Measurements from ENCODE around the gene MACROD1. TPM values are rescaled to one million over a fixed set of nuclear protein-coding genes. Genes with fewer than 3 reads are reported as not detected.

MACROD1 gene
- total and polyA plus RNA-seq, 4 experiments from 2014 or later, result 5.0 to 8.7 (median 7.3) TPM

DNA sequence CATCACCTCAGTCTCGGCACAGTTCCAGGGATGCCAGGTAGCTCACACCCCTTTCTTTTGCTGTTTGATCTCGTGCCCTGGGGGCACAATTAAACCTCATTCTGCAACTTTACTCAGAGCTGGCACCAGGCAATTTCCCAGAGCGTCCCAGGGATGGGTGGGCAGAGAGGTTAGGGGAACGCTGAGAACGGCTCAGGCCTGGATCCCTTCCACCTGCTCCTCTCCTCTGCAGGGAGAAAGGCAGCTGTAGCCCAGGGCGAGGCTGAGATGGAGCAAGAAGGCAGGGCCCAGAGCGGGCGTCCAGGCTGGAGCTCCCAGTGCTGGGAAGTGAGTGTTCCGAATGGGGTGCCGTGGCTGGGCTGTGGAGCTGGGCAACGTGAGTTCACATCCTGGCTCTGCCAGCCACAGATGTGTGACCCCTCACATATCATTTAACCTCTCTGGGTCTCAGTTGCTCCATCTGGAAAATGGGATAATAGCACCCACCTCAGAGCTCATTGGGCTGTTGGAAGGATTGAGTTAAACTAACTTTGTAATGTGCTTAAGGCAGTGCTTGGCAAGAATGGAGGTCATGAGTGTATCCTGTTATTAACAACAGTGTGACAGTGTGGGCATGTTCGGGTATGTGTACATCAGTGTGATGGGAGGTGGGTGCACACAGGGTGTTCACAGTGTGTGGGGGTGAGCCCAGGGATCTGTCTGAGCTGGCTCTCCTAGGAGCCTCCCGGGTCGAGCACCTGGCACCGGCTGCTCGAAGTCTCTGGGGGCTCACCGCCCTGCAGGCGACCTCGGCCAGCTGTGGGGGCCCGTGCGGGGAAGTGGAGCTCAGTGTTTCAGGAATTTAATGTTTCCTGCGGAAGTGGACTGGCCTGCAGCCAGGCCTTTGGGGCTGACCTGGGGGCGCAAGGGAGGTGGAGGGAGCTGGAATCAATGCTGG lies 164.2 kb downstream of the MACROD1 start:
- DNase-seq, result no peak
- Histone ChIP-seq H3K9me3 (ENCODE audit: control insufficient read depth in 1 of 2, low read length in 2 of 2) (no peaks in the 10 kb centered on the region), H3K4me3 (ENCODE audit: low read length in 2 of 2) (no peak overlapping the region), H3K4me1 (ENCODE audit: insufficient read depth, low read length) (peaks cover 8% of the 10 kb centered on the region), H3K27me3 (ENCODE audit: insufficient read depth, low read length) (no peaks in the 10 kb centered on the region), H3K27ac (ENCODE audit: low read depth, low read length) (no peak overlapping the region), H3K36me3 (ENCODE audit: insufficient read depth, low read length) (peaks cover 12% of the 10 kb centered on the region)
- Mint-ChIP-seq H3K4me3 (peak overlapping the region in 6 of 8 donors; percentile 25 to 75 (median 54)), H3K27me3 (peaks cover 6% of the 10 kb centered on the region in 2 donors), H3K4me1 (peaks cover 0 to 8% (median 4%) of the 10 kb centered on the region in 4 donors), H3K9me3 (peaks cover 0 to 5% (median 0%) of the 10 kb centered on the region in 8 donors), H3K36me3 (peaks cover 3 to 16% of the 10 kb centered on the region in 2 donors), H3K27ac (peak overlapping the region in 2 of 7 donors; percentile 4 to 36)
- CTCF ChIA-PET (ENCODE audit: partially characterized antibody), result interaction anchor here (0.8 to 4.6 kb wide), 15 partner anchors 11 to 1117 kb away, joined by 3 to 114 read pairs (median 4); partner anchors contain the start of genes CCDC88B and MARK2
- POLR2A ChIA-PET (ENCODE audit: partially characterized antibody), result interaction anchor here (0.8 to 2.4 kb wide), 3 partner anchors 14 to 150 kb away, joined by 3 to 10 read pairs (median 9); no protein-coding TSS in a partner anchor
- intact Hi-C loops (cut with micrococcal nuclease), result loop anchor here (10.0 kb wide), 1 partner anchor 303 kb away; the partner anchor contains the start of genes CATSPERZ and ESRRA

DNA sequence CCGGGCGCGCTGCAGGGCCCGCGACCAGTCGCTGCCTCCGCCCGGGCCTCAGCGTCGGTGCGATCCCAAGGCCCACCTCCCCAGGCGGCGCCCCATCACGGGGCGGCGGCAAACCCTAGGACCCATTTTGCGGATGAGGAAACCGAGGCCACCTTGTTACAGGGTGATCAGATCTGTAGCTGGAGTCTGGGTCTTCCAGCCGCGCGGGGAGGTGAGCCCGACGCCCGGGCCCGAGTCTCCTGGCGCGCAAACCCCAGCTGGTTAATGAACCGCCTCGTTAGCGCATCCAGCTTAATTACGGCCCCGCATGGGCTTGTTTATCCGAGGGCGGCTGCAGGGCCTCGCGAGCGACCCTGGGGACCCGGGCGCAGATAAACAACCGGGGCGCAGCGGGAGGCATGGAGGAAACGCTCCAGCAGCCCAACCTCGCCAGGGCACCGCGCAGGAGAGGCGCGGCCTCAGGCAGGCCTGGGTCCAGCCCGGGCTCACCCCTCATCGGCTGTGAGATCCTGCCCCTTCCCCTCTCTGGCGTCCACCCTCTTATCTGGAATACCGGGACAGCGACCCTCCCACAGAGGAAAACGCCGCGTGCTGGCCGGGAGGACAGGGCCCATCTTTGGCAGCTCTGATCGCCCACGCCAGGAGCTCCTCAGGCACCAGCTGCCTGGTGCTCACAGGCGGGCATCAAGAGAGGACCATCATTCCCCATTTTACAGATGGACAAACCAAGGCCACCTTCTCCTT lies 165.0 kb downstream of the MACROD1 start:
- Mint-ChIP-seq H3K4me1 (peaks cover 0 to 5% (median 3%) of the 10 kb centered on the region in 4 donors), H3K4me3 (peak overlapping the region in 6 of 8 donors; percentile 32 to 75 (median 56)), H3K9me3 (peaks cover 0 to 5% (median 0%) of the 10 kb centered on the region in 8 donors), H3K36me3 (peaks cover 3 to 21% of the 10 kb centered on the region in 2 donors), H3K27ac (no peak overlapping the region), H3K27me3 (peaks cover 0 to under 1% of the 10 kb centered on the region in 2 donors)
- Histone ChIP-seq H3K4me3 (ENCODE audit: low read length in 2 of 2) (peak overlapping the region in 1 of 2 donors; percentile 28), H3K4me1 (ENCODE audit: insufficient read depth, low read length) (peaks cover 8% of the 10 kb centered on the region), H3K9me3 (ENCODE audit: control insufficient read depth in 1 of 2, low read length in 2 of 2) (no peaks in the 10 kb centered on the region), H3K27me3 (ENCODE audit: insufficient read depth, low read length) (no peaks in the 10 kb centered on the region), H3K36me3 (ENCODE audit: insufficient read depth, low read length) (peaks cover 18% of the 10 kb centered on the region), H3K27ac (ENCODE audit: low read depth, low read length) (no peak overlapping the region)
- intact Hi-C loops (cut with micrococcal nuclease), result loop anchor here (1.0 to 10.0 kb wide), 3 partner anchors 147 to 304 kb away; partner anchors contain the start of genes CATSPERZ and ESRRA
- ChIA-PET CTCF (ENCODE audit: partially characterized antibody) (interaction anchor here (0.7 to 4.6 kb wide), 22 partner anchors 10 to 1116 kb away, joined by 3 to 114 read pairs (median 4); partner anchors contain the start of genes CCDC88B, MARK2, PRDX5 and TRMT112), POLR2A (ENCODE audit: partially characterized antibody) (interaction anchor here (0.6 to 2.4 kb wide), 11 partner anchors 13 to 304 kb away, joined by 3 to 10 read pairs (median 3); partner anchors contain the start of genes COX8A, FERMT3, OTUB1 and STIP1)
- DNase-seq, result no peak

DNA sequence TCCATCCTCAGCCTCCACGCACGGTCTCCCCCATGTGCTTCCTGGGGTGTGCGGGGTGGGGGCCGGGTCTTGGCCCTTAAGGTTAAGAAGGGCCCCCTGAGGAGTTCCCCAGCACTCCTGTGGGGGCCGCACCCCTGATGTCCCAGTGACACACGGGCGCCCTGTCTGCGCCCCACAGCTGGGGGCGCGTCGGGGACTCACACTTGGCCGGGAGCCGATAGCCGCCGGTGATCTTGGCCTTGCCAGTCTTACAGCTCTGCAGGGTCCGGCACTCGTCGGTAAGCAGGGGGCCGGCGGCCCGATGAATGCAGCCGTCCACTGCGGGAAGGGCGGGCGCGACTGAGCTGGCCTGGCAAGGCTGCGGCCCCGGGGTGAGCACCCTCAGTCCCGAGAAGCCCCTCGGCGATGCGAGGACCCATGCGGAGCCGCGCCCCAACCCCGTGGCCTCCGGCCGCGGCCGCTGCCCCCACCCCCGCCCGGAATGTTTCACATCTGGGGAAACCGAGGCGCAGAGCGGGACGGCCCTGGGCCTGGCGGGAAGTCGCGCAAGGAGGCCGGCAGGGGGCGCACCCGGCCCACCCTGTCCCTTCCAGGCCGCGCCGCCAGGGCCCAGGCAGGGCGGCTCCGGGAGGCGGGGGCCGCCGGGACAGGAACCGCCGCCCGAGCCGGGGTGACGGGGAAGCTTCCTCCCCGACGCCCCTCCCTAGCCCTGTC lies 165.7 kb downstream of the MACROD1 start:
- H3K4me3 Mint-ChIP-seq, result peak overlapping the region in 6 of 8 donors; percentile 21 to 76 (median 50)
- no peak overlapping the region for H3K27ac Mint-ChIP-seq
- Histone ChIP-seq H3K4me1 (ENCODE audit: insufficient read depth, low read length) (peaks cover 8% of the 10 kb centered on the region), H3K36me3 (ENCODE audit: insufficient read depth, low read length) (peaks cover 18% of the 10 kb centered on the region), H3K27ac (ENCODE audit: low read depth, low read length) (no peak overlapping the region), H3K9me3 (ENCODE audit: control insufficient read depth in 1 of 2, low read length in 2 of 2) (no peaks in the 10 kb centered on the region), H3K4me3 (ENCODE audit: low read length in 2 of 2) (peak overlapping the region in 1 of 2 donors; percentile 28), H3K27me3 (ENCODE audit: insufficient read depth, low read length) (no peaks in the 10 kb centered on the region)
- peak; percentile 66 to 79 (median 76) for DNase-seq
- H3K27me3 Mint-ChIP-seq, result no peaks in the 10 kb centered on the region
- ChIA-PET POLR2A (ENCODE audit: partially characterized antibody) (interaction anchor here (0.6 to 2.4 kb wide), 16 partner anchors 10 to 304 kb away, joined by 3 to 10 read pairs (median 3); partner anchors contain the start of genes COX8A, FERMT3, OTUB1 and STIP1), CTCF (ENCODE audit: partially characterized antibody) (interaction anchor here (0.7 to 4.6 kb wide), 24 partner anchors 9 to 1116 kb away, joined by 3 to 114 read pairs (median 4); partner anchors contain the start of genes MARK2, OTUB1, PRDX5 and TRMT112)
- peaks cover 3 to 29% of the 10 kb centered on the region in 2 donors for H3K36me3 Mint-ChIP-seq
- H3K9me3 Mint-ChIP-seq, result peaks cover 0 to 5% (median 0%) of the 10 kb centered on the region in 8 donors
- peaks cover 0 to 5% (median 3%) of the 10 kb centered on the region in 4 donors for H3K4me1 Mint-ChIP-seq
- intact Hi-C loops (cut with micrococcal nuclease), result loop anchor here (1.0 to 10.0 kb wide), 3 partner anchors 148 to 305 kb away; partner anchors contain the start of genes CATSPERZ and ESRRA

DNA sequence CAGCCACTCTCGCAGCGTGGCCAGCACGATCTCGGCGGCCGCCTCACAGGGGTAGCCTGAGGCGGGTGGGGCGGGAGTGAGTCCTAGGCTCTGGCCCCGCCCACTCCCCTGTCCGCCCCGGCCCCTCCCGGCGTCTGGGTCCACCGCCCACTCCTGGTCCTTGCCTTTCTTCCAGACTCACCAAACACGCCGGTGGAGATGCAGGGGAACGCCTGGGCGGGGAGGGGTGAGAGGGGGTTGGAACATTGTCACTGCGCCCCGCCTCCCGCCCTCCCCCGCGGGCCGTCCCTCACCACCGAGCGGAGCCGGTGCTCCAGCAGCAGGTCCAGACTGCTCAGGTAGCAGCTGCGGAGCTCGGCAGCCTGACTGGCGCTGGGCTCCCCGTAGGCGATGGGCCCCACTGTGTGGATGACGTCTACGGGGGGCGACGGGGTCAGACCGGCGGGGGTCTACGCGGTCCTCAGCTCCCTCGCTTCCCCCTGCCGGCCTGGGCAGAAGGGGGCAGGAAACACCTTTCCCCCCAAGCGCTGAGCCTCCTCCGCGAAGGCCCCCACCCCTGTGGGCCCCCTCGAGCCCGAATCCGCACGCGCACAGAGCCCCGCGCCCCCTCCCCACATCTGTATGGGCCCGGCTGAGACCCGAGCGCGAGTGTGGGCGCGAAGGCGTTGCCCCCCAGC lies 166.4 kb downstream of the MACROD1 start:
- Mint-ChIP-seq H3K9me3 (peaks cover 0 to 5% (median 0%) of the 10 kb centered on the region in 8 donors), H3K4me1 (peaks cover 0 to 5% (median 3%) of the 10 kb centered on the region in 4 donors), H3K27me3 (no peaks in the 10 kb centered on the region), H3K27ac (no peak overlapping the region), H3K4me3 (peak overlapping the region in 6 of 8 donors; percentile 21 to 76 (median 41)), H3K36me3 (peaks cover 9 to 35% of the 10 kb centered on the region in 2 donors)
- peak overlapping the region in 1 of 2 donors; percentile 28 for H3K4me3 ChIP-seq (ENCODE audit: low read length in 2 of 2)
- no peak overlapping the region for H3K27ac ChIP-seq (ENCODE audit: low read depth, low read length)
- peaks cover 8% of the 10 kb centered on the region for H3K4me1 ChIP-seq (ENCODE audit: insufficient read depth, low read length)
- H3K27me3 ChIP-seq (ENCODE audit: insufficient read depth, low read length), result no peaks in the 10 kb centered on the region
- peak; percentile 54 to 74 (median 60) for DNase-seq
- ChIA-PET POLR2A (ENCODE audit: partially characterized antibody) (interaction anchor here (1.0 to 2.4 kb wide), 10 partner anchors 9 to 246 kb away, joined by 3 to 10 read pairs (median 6); partner anchors contain the start of genes COX8A, OTUB1 and STIP1), CTCF (ENCODE audit: partially characterized antibody) (interaction anchor here (0.9 to 4.6 kb wide), 12 partner anchors 9 to 318 kb away, joined by 3 to 114 read pairs (median 4); partner anchors contain the start of genes MARK2, OTUB1, PRDX5 and TRMT112)
- no peaks in the 10 kb centered on the region for H3K9me3 ChIP-seq (ENCODE audit: control insufficient read depth in 1 of 2, low read length in 2 of 2)
- intact Hi-C loops (cut with micrococcal nuclease), result loop anchor here (1.0 to 10.0 kb wide), 3 partner anchors 149 to 305 kb away; partner anchors contain the start of genes CATSPERZ and ESRRA
- peaks cover 18% of the 10 kb centered on the region for H3K36me3 ChIP-seq (ENCODE audit: insufficient read depth, low read length)

DNA sequence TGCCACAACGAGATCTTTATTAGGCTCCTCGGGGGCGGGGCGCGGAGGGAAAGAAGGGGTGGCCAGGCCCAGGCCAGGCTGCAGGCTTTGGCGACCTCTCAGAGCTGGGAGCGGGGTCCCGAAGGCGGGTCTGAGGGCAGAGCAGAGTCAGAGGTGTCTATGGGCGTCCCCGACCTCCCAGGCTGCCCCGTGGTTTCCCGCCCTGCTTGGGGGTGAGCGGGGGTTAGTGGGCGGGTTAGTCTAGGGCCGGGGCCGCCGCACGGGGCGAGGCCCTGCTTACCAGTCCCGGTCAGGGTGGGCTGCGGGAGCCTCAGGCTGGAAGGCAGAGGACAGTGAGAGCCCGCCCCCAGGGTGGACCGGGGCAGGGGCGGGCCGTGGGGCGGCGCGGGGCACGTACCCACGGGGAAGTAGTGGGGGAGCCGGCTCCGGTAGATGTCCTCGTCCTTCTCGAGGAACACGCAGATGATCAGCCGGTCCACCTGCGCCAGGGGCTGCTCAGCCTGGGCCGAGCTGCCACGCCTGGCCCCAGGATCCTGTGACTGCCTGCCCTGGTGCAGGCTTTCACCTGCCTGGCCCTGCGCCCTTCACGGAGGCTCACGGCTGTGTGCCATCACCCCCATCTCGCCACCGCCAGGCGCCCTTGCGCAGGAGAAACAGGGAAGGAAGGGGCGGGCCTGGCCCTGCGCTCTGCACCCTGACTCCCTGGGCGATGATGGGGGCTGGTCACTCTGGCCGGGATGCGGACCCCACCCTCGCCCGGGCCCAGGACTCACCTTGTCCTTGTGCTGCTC lies 167.2 kb downstream of the MACROD1 start:
- Histone ChIP-seq H3K4me1 (ENCODE audit: insufficient read depth, low read length) (peaks cover 8% of the 10 kb centered on the region), H3K27ac (ENCODE audit: low read depth, low read length) (no peak overlapping the region), H3K36me3 (ENCODE audit: insufficient read depth, low read length) (peaks cover 18% of the 10 kb centered on the region), H3K9me3 (ENCODE audit: control insufficient read depth in 1 of 2, low read length in 2 of 2) (no peaks in the 10 kb centered on the region), H3K27me3 (ENCODE audit: insufficient read depth, low read length) (no peaks in the 10 kb centered on the region), H3K4me3 (ENCODE audit: low read length in 2 of 2) (no peak overlapping the region)
- peaks cover 11 to 38% of the 10 kb centered on the region in 2 donors for H3K36me3 Mint-ChIP-seq
- peaks cover 0 to 6% (median 4%) of the 10 kb centered on the region in 4 donors for H3K4me1 Mint-ChIP-seq
- intact Hi-C loops (cut with micrococcal nuclease), result no loop called here
- H3K27ac Mint-ChIP-seq, result no peak overlapping the region
- ChIA-PET POLR2A (ENCODE audit: partially characterized antibody) (interaction anchor here (1.2 to 2.4 kb wide), 2 partner anchors 11 to 24 kb away, joined by 3 to 9 read pairs; partner anchors contain the start of gene COX8A), CTCF (ENCODE audit: partially characterized antibody) (interaction anchor here (1.1 to 4.6 kb wide), 7 partner anchors 11 to 161 kb away, joined by 3 to 114 read pairs (median 5); partner anchors contain the start of genes MARK2 and OTUB1)
- H3K4me3 Mint-ChIP-seq, result peak overlapping the region in 4 of 8 donors; percentile 21 to 32 (median 22)
- H3K9me3 Mint-ChIP-seq, result peaks cover 0 to 5% (median 0%) of the 10 kb centered on the region in 8 donors
- no peaks in the 10 kb centered on the region for H3K27me3 Mint-ChIP-seq
- DNase-seq, result peak in 2 of 5 donors; percentile 14 to 24
